Putamen (tissue), 1 donor: ENCODE data around the gene CHRND.

Experiments
- DNase-seq: peaks from one replicate; pipeline ENCODE4 v3.0.0-alpha.2; 2016; ENCODE audit warnings: low spot score

CHRND gene

GRCh38 chr2:232488097-232488711 lies 37.8 kb upstream of the CHRND start:
- DNase-seq = no peak

- no peak for DNase-seq
Measured at GRCh38 chr2:232488721-232489300, 37.1 kb upstream of the CHRND start.

- no peak for DNase-seq
Measured at GRCh38 chr2:232489516-232490220, 36.3 kb upstream of the CHRND start.

GRCh38 chr2:232490221-232491138 lies 35.5 kb upstream of the CHRND start:
- DNase-seq = no peak

- no peak for DNase-seq
Measured at GRCh38 chr2:232491139-232491780, 34.7 kb upstream of the CHRND start.

- no peak for DNase-seq
Measured at GRCh38 chr2:232492236-232492848, 33.6 kb upstream of the CHRND start.

GRCh38 chr2:232492963-232493700 lies 32.8 kb upstream of the CHRND start:
- DNase-seq = no peak

- DNase-seq = no peak
Measured at GRCh38 chr2:232493701-232494474, 32.1 kb upstream of the CHRND start.

- no peak for DNase-seq
Measured at GRCh38 chr2:232494542-232494941, 31.4 kb upstream of the CHRND start.

- DNase-seq = no peak
Measured at GRCh38 chr2:232495292-232495691, 30.7 kb upstream of the CHRND start.

GRCh38 chr2:232496501-232497270 lies 29.3 kb upstream of the CHRND start:
- DNase-seq = no peak

GRCh38 chr2:232497348-232497747 lies 28.6 kb upstream of the CHRND start:
- no peak for DNase-seq

- no peak for DNase-seq
Measured at GRCh38 chr2:232498452-232498851, 27.5 kb upstream of the CHRND start.

GRCh38 chr2:232501331-232501771 lies 24.6 kb upstream of the CHRND start:
- DNase-seq = no peak

GRCh38 chr2:232501794-232502390 lies 24.1 kb upstream of the CHRND start:
- no peak for DNase-seq

GRCh38 chr2:232502511-232502910 lies 23.4 kb upstream of the CHRND start:
- no peak for DNase-seq

- peak; percentile 29 for DNase-seq
Measured at GRCh38 chr2:232502911-232503808, 22.8 kb upstream of the CHRND start.
